Right hindlimb (tissue), 1 donor: ENCODE measurements around the gene PUSL1.

Experiments
- DNase-seq: peaks from one replicate; pipeline ENCODE4 v3.0.0-alpha.2; 2018

Gene PUSL1, protein sequence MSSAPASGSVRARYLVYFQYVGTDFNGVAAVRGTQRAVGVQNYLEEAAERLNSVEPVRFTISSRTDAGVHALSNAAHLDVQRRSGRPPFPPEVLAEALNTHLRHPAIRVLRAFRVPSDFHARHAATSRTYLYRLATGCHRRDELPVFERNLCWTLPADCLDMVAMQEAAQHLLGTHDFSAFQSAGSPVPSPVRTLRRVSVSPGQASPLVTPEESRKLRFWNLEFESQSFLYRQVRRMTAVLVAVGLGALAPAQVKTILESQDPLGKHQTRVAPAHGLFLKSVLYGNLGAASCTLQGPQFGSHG

DNA sequence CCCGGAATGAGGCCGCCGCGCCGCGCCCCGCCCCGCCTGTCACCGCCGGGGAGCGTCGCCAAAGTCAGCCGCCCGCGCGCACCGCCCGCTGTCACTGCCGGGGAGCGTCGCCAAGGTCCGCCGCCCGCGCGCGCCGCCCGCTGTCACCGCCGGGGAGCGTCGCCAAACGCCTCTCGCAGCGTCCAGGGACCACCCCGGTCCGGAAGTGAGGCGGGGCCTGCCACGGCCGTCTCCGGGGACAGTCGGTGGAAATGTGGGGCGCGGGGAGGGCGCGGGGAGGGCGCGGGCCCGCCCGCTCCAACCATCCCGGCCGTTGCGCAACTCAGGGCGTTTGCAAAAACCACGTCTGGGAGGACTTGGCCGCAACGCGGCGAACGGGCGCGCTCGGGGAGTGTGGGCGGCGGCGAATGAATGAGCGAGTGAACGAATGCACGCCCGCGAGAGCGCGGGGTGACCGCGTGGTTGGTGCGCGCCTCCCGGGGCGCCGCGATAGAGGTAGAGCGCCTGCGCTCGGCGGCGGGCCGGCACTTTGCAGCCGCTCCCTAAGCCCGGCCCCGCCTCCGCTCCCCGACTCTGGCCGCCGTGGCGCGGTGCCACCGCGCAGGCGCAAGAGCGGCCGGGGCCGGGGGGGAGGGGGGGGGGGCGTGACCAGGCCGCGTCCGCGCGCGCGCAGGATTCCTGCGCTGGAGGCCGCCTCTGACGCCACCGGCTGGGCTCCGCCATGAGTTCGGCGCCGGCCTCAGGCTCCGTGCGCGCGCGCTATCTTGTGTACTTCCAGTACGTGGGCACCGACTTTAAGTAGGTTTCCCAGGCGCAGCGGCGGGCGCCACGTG lies at the start of gene PUSL1, which contains the start of gene ACAP3:
Gene PUSL1 (plus strand): TSS at position 675 of the 833 bp plus-strand sequence. CDS start 47 bp downstream, at position 722.
Gene ACAP3 (minus strand): TSS at position 8 of the 833 bp plus-strand sequence. CDS start 115 bp downstream, outside the sequence.
- DNase-seq: peak; percentile 93

DNA sequence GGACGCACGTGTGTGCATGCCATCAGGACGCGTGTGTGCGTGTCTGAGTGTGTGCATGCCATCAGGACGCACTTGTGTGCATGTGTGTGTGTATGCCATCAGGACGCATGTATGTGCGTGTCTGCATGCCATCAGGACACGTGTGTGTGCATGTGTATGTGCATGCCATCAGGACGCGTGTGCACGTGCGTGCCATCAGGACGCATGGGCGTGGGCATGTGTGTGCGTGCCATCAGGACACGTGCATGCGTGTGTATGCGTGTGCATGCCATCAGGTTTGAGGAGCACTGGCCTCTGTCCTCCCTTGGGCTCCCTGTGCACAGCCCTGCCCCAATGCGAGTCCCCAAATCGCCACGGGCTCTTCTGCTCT lies 49.3 kb upstream of the PUSL1 start:
- DNase-seq: no peak

DNA sequence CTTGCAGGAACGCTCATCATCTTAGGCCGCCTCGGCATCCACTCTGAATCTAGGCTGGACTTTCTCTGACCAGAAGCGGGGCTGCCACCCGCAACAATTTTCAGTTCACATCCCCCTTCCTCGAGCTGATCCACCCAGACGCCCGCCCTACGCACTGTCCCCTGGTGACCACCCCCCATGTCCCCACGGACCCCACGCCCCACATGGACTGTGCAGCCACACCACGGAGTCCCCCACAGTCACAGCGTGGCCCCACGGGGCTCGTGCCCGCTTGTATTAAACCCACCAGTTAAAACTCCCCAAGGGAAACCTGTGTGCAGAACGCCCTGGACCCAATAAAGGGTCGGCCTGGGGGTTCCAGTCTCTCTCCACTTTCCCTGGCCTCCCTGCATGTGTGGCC lies 48.9 kb upstream of the PUSL1 start:
- DNase-seq: no peak

DNA sequence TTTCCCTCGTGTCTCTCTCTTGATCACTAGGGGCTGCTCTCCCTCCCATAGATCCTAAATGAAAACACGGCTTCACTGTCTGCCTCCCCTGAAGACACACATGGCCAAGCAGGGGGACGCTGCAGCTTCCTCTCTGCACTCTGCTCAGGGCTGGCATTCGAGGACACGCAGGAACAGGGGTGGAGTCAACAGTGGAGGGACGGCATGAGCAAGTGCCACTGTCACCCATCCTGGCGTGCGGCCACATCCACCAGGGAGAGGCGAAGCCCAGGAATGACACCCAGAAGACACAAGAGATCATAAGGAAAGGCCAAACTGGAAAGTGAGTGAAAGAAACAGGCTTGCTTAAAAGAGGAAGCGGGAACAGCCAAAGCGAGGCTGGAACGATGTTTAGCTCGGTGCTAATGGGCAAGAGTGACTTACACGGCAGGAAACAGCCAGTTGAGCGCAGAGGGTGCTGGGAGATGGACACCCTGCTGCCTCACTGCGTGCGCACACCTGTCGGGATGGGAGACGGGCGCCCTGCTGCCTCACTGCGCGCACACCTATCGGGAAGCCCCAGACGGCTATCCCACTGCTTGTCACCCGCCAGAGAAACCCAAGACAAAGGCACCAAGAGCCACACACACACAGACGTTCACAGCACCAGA lies 48.3 kb upstream of the PUSL1 start:
- no peak for DNase-seq

DNA sequence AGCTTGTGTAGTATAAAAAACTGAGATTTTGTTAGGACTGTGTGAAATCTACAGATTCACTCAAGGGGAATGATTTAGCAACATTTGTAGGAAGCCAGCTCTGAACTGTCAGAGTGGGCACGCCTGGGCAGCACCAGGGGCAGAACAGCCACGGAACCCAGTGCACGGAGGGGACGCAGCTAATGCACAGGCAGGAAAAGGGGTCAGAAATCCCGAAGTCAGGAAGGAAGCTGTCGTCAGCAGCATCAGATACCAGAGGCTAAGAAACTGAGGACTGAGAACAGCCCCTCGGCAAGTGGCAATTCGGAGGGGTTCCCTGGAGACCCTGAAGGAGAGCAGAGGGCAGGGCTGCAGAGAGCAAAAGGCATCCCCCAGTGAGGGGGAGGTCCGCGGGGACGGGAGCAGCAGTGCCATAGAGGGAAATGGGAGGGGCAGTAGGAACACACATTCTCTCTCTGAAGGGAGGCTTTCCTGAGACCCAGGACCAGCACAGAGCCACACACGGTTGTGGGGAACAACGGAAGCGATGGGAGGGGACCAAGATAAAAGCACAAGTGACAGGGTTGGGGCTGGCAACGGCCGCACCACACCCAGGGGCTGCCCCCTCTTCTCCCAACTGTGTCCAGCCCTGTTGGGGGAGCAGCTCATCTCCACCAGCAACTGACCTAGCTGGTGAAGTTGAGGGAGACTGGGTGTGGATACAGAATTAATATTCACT lies 47.4 kb upstream of the PUSL1 start:
- no peak for DNase-seq

DNA sequence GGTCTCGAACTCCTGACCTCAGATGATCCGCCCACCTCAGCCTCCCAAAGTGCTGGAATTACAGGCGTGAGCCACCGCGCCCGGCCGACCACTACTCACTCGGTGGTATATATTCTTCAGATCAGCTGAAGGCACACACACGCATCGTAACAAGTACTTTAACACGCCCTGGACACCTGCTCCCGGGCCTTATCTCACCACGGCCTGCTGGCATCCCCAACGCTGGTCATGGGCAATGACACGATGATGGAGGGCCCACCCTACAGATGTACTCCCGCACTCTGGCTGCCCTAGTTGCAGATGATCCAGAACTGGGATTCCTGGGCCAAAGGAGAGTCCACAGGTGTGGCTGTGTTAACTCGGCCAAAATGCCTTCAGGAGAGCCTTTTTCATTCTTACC lies 46.3 kb upstream of the PUSL1 start:
- DNase-seq: no peak

DNA sequence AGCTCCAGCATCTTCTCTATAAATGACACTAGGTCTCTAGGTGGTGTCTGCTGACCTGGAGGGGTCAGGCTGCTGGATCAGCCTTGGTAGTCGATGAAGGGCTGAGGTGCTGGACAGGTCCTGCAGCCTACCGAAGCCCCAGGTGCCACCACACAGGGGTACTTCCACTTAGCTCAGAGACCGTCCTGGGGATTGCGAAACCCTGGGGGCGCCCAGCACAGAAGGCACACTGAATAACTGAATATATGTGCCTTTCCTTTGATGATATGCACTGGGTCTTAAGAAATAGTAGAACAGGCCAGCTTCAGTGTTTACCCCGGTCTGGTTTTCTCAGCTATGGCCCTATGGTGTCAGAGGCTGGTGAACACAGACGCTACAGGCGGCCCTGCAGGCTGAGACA lies 45.6 kb upstream of the PUSL1 start:
- no peak for DNase-seq

DNA sequence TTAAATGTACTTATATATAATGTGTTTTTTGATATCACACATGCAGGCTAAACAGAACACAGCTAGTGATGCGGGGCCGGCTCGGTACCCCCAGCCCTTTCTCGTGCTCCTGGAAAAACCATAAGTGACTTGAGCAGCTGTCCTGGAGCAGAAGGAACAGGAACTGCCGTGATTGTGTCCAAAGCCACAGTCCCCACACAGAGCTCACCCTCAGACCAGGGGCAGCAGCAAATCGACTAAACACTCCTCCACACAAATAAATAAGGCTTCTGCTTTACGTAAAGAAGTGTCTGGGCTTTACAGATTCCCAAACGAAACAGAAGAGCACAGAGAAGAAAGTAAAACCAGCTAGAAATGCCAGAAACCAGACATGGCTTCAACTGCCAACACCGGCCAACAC lies 44.4 kb upstream of the PUSL1 start:
- DNase-seq: no peak

DNA sequence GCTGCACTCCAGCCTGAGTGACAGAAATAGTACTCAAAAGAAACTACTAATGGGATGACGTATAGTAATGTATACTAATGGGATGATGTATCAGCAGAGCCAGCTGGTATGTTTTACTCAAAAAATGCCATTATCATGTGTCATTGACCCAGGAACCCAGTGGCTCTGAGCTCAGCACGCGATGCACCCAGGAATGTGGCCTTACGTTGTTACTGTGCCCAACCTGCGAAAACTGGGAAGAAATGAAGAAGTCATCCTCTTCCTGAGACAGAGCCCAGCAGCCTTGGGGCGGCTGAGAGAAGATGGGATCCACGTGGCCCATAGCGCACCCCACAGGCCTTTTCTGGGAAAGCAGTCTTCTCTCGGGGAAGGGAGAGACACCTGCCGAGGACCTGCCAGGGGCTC lies 43.5 kb upstream of the PUSL1 start:
- no peak for DNase-seq

DNA sequence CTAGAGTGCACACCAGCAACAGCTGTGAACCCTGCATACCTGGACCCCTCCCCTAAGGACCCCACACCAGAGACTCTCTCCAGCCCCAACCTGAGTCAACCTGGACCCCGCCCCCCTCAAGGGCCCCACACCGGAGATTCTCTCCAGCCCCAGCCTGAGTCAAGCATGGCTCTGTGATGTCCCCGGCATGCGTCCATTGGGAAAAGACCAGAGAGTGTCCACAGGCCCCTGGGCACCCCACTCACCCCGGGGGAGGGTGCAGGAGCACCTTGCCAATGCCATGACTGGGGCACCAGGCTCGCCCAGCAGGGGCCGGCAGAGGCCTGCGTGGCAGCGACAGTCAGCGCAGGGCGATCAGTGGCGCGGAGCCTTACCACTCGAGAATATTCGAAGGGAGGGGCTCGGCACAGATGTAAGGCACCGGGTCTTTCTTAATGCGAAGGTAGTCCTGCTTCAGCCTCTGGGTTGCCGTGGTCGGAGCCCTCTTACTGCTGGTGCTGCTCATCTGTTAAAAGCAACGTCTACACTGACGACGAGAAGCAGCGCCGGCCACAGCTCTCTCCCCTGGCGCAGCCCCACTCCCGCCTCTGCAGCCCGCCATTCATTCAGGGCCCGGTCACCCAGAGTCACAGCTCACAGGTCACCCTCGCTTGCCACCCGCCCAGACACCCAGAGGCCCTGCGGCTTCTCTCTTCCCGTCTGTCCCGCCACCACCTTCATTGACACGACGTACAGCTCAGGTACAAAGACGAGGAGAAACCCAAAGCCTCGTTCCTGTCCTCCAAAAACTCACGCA lies 40.7 kb upstream of the PUSL1 start:
- DNase-seq: no peak

DNA sequence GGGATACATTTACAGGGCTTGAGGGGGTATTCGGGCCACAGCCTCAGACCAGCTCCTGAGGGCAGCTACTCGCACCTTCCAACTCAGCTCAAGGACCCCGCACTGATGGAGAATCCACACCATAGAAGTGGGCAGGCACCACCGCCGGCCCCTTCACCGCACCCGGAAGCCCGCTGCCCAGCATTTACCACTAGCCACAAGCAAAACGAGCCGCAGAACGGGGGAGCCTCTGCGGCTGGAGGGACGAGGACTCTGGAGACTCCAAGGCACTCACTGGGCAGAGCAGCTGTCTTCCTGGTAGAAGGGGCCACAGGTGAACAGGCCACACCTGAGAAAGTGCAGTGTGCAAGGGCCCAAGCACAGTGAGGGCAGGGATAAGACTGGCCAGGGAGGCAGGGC lies 40.1 kb upstream of the PUSL1 start:
- no peak for DNase-seq

DNA sequence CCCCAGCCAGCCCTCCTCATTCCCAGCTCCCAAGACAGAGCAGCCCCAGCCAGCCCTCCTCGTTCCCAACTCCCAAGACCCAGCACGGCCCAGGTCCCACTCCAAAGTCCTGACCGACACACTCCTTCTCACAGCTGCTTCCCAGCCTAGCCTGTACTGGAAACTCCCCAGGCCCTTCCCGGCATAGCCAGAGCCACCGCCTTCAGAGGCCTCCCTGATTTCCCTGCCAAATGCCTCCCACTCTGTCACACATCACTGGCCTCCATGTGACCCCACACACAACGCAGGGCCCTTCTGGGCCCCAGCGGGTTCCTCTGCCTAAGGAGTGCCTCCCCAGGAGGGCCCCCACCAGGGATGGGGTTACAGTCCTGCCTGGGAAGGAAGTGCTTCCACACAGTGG lies 37.6 kb upstream of the PUSL1 start:
- no peak for DNase-seq

DNA sequence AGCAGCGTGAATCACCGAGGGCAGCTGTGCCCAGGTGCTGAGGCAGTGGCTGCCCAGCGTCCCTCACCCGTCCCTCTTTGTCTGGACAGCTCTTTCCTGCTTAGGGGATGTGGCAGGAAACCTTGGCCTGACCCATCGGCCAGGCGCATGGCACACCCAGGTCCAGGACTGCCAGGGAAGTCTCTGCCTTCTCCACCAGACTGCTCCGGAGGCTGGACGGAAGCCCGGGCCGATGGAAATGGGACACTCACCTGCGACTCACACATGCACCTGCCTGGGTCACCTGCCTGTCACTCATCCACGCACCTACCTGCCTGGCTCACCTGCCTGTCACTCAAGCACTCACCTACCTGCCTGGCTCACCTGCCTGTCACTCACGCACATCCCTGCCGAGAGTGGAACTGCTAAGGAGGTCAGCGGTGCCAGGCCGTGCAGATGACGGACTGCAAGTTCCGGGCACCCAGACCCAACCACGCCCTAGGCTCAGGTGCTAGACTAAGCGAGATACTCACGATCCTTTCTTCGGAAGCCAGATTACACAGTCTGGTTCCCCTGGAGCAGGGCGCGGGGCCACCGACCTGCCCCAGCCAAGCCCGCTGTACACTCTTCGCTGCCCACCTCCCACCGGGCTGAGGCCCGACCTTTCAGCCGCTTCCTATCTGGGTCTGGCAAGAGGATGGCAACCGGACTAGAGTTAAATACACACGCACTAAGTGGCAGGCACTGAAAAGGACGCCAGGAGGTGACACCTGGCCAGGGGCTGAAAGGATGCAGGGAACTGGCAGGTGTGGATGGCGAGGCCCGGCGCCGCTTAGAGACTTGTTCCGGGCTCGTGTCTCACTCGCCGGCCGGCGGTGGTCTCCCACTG lies 35.8 kb upstream of the PUSL1 start:
- no peak for DNase-seq

DNA sequence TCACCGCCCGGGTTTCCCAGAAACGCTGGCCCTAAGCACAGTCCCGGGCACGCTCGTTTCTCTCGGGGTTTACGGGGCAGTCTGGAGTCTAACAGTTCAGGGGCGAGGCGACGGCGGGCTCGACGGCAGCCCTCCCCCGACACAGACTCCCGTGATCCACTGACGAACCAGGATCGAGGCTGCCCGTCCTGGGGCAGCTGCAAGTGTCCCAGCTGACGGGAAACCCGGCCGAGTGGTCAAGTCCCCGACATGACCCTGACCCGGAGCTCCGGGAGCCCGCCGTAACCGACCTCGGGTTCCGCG lies 35.2 kb upstream of the PUSL1 start:
- DNase-seq: no peak

DNA sequence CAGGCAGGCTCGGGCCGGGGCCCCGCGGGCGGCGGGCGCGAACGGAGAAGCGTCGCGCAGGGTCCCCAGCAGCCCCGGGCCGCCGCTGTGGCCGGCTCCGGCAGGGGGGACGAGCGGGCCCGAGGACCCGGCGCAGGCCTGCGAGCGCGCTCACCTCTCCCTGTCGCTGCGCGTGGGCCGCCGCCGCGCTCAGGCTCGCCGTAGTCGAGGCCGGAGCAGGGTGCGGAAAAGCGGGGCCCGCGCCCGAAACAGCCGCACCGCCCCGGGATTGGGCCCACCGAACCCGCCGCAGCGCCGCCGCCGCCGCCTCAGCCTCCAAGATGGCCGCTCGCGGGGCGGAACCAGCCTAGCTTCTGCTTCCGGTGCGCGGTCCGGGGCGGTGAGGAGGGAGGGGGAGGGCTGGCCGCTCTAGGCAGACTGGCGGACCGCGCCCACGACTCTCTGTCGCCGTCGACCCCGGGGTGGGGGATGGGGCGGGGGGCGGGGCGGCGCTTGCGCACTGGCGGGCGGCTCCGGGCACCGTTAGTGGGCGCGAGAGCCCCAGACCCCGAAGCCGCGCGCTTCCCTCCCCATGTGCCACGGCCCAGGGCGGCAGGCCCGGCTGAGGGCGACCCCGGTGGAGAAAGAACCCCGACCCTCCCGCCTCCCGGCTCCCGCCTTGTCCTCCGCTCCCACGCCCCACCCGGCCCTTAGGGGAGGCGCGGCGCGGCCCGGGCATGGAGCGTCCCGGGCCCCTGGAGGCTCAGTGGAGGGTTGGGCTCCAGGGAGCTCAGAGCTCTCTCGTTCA lies 34.7 kb upstream of the PUSL1 start, which contains the start of gene UBE2J2:
Gene UBE2J2 (minus strand): TSS at position 343 of the 787 bp plus-strand sequence. CDS start 5,862 bp downstream, outside the sequence.
- peak; percentile 96 for DNase-seq

DNA sequence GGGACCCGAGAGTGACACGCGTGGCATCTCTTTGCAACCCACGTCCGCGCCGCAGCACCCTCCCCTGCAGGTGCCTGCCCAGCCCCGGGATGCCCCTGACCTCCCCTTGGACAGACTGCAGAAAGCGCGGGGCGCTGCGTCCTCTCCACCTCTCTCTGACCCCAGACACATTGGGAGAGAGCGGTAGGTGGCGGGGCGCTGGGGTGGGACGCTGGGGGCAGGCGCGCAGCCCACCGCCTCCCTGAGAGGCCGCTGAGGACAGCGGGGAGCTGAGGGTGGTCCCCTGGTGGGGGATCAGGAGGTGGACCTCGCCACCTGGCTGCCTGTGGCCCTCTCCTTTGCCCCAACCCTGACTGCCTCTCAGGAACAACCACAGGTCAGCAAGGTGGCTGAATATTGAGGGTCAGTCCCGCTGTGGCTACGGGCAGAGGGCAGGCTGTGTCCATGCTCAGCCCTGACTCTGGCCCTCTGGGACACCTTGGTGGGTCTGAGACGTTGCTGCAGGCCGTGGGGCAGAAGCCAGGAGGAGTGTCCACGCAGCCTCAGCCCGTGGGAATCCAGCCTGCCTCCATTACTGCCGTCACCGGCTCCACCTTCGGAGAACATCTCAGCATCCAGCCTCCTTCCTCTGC lies 34.0 kb upstream of the PUSL1 start:
- DNase-seq: no peak

DNA sequence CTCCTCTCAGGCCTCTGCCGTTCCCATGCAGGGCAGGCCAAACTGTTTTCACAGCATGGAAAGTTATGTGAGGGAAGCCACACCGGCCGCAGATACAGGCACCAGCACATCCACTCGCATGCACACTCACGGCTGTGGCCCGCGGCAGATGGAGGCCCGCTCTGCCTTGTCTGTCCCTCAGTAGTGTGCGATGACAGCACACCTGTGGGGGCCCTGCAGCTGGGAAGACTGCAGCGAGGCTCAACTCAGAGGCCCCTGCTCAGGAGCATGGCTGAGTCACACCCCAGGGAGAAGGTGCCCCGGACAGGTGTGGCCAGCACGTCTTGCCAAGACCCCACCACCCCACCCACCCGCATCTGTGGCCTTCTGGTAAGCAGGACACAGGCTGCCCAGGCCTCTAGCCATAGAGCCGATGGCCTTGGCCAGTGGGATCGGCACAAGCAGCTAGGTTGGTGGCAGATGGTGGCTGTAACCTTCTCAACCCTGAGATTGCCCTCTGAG lies 33.4 kb upstream of the PUSL1 start:
- no peak for DNase-seq

DNA sequence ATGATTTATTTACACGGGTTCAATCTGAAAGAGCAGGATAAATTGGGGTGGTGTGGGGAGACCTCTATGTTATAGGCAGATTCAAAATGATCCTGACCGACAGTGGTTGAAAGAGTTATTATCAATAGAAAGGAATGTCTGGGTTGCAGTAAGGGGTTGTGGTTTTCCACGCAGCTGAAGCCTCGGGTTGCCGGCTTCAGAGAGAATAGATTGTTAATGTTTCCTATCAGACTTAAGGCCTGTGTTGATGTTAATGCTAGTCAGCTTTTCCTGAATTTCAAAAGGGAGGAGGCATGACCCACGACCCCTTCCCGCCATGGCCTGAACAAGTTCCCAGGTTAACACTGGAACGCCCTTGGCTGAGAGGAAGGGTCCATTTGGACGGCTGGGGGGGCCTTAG lies 32.6 kb upstream of the PUSL1 start:
- DNase-seq: no peak

DNA sequence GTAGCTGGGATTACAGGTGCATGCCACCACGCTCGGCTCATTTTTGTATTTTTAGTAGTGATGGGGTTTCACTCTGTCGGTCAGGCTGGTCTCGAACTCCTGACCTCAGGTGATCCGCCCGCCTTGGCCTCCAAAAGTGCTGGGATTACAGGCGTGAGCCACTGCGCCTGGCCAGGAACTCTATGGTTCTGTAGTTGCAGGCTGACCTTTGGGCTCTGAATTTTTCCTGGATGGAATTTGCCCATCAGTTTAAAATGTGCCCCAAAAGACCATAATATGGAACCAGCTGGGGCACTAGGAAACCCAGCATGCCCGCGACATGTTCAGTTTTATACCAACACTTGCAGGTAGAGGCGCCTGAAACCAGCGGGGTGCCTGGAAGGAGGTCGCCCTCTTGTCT lies 29.8 kb upstream of the PUSL1 start:
- DNase-seq: no peak

DNA sequence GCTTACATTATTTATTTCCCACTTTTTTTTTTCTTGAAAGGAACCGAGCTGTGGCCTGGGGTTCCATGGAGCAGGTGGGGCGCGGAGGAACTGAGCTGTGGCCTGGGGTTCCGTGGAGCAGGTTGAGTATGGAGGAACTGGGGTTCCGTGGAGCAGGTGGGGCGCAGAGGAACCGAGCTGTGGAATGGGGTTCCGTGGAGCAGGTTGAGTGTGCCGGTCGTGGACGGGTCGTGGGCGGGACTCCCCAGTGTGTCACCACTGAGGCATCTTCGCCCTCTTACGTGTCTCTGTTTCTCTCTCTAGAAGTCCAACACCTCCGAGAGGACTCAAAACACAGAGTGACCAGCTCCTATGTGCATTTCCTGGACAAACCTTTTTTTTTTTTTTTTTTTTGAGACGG lies 29.4 kb upstream of the PUSL1 start:
- DNase-seq: no peak
